GM19043 (cell line): ENCODE results near the gene CNTN4.

ENCODE experiments used
- ATAC-seq: cut with Tn5 transposase; IDR thresholded peaks from one replicate; pipeline ENCODE4 v1.9.1; 2021; ENCODE audit warnings: low read depth; ENCODE audit not compliant: unreplicated experiment

Gene CNTN4

DNA sequence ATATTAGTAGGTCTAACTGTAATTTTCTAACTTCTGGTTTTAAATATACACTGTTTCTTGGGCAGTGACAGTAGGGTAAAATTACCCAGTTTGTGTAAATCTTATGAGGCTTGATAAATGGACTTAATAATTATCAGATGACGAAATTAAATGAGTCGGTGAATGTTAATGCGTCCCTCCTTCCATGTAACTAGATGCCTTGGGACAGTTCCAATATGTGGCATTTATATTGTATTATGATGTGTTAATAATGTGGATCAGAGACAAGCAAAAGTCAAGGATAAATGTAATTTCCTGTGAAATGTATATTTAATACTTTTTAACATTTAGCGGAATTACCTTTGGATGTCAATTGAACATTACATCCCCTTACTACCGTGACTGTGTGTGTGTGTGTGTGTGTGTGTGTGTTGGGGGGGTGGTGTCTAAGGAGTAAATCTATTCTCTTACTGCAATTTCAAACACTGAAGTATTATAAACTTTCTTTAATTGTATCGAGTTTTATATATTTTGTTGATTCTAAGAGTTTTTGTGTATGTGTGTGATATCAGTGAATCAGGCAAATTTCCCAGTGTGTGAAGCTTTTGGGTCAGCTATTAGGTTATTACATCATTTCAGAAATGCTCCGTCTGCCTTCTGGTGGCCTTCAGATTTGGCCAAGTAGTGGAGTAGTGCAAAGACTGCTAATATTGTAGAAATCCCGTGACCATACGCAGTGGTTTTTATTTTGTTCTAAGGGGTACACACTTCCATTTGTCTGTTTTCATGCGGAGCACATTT lies 50.1 kb downstream of the CNTN4 start:
- ATAC-seq: no peak

DNA sequence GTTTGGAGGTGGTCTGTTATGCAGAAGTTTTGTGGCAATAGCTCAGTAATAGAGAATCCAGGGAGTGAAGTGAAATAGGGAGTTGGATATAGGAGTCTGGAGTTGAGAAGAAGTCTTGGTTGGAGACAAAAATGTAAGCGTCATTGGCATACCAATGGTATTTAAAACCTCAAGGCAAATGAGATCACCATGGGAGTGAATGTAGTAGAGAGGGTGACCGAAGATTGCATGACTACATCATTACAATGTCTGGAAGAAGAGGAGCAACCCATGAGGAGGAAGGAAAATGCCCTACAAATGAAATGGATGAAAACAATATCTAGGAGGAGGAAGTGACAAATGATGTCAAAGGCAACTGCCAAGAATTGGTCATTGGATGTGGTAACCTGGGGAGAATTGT lies 54.4 kb downstream of the CNTN4 start:
- ATAC-seq: no peak

DNA sequence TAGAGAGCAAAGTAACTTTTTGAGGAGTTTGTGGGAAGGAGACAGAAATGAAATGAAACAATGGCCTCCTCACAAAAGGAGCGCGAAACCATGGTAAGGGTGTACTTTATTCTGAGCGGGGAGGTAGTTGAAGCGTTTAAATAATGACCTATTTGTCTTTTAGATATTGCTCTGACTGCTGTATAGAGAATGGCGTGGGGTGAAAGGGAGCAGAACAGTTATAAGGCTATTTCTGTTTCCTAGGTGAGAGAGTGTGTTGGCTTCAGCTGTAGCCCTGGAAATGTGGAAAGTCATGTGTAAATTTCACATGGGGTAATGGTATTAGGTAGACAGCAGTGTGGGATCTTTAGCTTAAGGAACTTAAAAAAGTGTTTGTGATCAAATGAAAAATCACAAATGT lies 54.9 kb downstream of the CNTN4 start:
- no peak for ATAC-seq

DNA sequence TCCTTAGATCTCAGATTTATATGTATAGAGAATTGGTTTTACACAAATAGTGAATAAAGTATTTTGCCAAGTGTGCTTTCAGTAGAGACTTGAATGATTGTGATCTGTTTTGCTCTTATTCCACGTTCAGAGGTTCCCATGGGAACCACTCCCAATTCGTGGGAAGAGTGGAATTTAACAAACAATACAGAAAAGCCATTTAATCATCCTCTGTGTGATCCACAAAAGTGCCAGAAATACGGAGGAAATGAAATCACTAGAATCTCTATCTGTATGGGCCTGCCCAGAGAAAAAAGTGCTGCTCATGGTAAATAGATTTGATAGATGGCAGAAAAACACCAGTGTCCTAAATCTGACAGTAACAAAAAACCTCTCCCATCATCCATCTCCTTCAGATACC lies 56.0 kb downstream of the CNTN4 start:
- ATAC-seq: no peak

DNA sequence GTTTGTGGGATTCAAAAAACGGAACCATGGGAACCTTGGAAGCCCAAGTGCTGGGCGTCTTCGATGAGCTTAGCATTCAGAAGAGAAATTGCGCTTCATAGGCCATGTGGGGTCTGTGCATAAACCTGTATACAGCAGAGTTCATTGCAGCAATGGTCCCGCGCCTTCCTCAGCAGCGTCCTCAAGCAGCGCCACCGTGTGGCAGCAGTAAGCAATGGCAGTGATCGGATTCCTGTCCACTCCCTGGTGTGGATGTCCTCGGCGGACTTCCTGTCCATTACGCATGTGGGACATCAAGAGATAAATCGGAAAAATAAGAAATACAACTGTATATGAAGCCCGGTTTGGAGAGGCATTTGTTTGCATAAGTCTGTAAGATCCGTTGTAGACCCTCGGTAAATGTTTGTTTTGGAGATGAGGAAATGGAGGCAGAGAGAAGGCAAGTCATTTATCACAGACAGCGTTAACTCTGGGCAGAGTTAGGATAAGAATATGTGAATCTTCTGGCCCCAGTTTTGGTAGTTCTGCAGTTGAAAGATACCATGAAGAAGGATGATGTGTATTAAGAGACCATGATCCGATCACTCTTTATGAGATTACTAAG lies 57.7 kb downstream of the CNTN4 start:
- ATAC-seq: no peak

DNA sequence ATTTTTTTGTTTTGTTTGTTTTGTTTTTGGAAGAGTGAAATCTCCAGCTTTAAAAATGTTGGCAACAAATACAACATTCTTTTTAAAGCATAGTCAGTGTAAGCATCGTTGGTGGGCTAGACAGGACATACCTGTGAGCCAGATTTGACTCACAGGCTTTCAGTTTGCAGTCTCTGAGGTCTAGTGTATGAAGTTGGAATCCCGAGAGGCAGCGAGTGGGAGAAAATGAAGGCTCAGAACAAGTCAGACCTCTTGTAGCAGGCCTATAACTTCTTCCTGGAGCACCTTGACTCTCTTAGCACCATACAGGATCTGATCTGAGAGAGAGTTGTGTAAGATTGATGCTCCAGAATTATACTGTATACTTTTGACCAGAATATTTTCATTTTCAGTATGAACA lies 60.2 kb downstream of the CNTN4 start:
- ATAC-seq: no peak

DNA sequence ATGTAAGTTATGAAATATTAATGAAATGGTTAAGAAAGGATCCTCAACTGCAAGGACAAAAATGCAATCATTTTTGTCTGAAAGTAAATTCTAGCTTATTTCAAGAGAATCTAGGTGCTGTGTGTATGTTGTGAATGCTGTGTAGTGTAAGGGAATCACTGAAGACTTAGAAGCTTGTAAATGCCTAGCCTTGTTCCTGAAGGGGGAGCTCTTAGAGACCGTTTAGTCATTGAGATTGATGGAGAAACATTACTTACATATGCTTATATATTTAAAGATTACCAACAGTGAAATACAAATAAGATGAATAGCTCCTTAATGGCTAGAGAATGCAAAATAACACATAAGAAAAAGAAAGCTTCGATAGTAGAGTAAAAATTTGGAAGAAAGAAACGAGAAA lies 67.9 kb downstream of the CNTN4 start:
- no peak for ATAC-seq

DNA sequence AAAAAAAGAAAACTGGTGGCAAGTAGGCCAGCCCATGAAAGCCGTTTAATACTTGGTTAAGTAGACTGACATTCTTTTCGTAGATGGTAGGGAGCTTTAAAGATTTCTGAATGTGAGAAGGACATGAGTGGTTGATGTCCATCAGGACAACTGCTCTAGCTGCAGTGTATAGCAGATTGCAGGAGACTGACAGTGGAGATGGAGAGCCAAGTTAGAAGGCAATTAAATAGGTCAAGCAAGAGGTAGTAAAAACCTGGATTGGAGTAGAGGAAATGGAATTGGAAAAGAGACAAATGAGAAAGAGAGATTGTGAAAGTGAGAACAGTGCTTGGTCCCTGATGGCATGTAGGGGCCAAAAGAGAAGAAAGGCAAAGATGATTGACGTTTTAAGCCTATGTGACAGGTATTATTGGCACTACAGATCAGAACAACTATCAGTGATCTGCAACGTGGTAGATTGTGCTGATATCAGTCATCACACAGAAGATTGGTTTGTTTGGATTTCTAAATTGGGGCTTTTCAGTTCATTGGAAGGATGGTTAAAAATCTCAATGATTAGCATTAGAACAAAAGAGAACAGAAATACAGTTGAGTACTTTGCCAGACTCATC lies 74.0 kb downstream of the CNTN4 start:
- no peak for ATAC-seq

DNA sequence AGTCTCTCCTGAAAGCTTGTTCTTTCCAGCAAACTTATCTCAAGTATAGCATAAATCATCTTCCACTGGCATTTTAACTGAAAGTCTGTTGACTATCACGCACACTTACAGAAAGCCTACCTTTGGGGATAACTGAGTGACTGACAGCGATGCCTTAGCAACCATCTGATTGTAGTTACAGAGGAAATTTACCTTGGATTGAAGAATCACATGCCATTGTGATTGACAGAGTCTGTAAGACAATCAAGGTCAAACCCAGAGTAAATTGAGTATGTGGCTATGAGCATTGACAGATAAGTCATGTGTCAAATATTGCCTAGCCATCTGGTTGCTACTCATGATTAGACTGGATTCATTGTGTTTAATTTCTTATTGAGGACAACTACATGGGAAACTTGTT lies 82.0 kb downstream of the CNTN4 start:
- no peak for ATAC-seq

DNA sequence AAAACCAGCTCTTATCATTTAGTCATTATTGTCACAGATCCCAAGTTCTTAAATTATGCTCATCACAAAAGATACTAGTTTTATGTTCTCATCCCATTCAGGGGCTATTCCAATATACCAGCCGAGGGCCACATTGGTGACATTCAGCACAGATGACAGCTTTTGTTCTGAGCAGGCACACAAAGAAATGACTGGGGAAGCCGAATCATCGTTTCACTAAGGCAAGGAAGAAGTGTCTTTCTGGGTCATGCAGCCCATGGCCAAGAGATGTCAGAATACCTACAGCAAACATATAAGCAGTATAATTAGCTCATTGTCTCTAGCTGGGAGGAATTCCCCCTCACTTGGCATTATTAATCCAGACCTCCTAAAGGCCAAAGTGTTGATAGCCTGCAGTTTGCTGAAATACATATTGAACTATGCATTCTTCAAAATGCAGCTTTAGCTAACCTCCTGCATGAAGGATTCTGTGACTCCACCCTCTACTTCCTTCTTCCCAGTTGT lies 100.2 kb downstream of the CNTN4 start:
- ATAC-seq: no peak

DNA sequence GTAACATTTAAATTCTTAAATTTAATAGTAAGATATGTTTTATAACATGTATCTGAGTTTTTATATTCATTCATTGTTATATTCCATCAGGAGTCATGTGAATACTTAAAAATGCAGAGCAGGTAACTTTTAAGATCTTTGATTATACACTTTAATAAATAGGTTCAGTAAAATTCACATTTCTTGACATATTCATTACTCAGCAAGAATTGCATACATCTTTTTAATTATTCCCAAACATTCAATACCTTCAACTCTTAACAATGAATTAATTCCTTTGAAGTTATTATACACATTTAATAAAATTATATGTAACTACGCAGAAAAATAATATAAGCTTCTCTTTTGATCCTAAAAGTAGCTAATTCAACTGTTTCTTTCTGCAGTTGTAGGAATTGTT lies 105.4 kb downstream of the CNTN4 start:
- ATAC-seq: no peak

DNA sequence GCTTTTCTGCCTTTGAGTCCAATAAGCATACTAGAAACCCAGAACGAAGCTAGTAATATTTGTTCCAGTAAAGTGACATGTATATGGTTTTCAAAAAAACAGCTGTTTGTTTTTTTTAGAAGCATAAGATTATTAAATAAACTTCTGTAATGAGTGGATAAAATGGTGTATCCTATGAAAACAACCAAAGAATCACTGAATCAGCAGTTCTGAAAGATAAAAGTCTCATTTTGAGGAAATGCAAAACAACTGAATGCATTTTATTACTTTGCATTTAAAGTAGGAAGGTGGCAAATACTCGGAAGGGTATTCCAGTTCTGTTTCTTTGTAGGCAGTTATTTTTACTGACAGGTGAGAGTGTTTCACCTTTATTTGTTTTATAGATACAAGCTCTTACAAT lies 107.0 kb downstream of the CNTN4 start:
- ATAC-seq: no peak

DNA sequence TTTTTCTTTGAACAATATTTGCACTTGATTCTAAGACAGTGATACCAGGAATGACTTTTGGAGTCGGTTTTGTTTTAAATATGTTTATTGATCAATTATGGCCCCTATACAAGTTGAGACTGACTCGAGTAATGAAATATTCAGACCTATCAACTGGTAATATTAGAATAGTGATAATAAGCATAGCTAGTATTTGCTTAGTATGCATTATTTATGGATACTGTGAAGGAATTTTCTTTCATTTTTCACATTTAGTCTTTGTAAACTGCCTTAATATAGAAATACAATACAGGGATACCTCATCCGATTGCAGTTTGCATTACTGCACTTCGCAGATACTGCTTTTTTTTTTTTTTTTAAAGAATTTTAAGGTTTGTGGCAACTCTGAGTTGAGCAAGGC lies 107.9 kb downstream of the CNTN4 start:
- no peak for ATAC-seq

DNA sequence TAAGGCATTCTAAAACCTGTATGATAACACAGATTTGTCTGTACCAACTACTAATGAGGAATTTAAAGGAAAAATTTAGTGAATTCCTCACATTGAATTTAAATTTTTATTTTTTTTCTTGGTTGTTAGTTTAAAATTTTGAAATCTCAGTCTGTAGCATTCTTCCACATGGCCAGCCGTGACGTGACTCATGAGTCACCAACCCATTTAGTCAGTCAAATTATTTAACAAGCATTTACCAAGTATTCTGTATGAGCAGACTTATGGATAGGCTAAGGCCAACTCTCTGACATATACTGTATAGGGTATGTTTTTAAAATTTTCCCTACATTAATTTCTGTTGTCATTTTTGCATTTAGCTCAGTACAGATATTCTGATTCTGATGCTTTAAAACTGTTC lies 112.9 kb downstream of the CNTN4 start:
- ATAC-seq: no peak

DNA sequence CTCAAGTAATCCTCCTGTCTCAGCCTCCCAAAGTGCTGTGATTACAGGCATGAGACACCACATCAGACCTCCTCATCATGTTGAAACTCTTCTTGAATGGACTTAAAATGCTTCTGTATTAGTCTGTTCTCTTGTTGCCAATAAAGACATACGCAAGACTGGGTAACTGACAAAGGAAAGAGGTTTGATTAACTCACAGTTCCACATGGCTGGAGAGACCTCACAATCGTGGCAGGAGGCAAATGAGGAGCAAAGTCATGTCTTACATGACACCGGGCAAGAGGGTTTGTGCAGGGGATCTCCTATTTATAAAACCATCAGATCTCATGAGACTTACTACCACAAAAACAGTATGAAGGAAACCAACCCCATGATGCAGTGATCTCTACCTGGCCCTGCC lies 113.5 kb downstream of the CNTN4 start:
- ATAC-seq: no peak

DNA sequence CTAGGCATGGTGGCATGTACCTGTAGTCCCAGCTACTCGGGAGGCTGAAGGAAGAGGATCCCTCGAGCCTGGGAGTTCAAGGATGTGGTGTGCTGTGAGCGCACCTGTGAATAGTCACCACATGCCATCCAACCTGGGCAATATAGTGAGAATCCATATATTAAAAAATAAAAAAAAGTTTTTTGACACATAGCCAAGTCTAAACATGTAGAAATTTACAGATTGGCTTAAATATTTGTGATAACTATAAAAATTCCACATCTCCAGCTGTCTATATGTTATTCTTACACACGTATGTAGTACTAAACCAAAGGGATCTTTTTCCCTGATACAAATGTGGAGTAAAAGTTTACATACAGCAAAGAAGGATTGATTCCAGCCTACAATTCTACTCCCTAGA lies 119.7 kb downstream of the CNTN4 start:
- no peak for ATAC-seq

DNA sequence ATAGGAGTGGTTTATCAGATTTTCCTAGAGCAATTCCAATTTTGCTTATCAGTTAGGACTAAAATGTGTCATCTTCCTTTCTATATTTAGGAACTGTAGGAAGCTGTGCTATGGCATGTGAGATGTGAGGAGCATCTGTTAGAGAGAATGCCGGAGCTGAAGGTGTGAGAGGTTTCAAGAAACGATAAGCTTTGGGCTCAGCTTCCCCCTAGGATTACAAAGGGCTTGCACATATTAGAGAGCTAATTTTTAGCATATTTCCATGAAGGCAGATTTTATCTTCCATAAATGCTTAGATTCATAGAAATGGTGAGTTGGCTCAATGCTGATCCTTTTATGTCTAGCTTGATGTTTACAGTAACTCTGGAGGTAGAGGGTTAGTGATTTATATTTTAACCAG lies 120.2 kb downstream of the CNTN4 start:
- ATAC-seq: no peak

DNA sequence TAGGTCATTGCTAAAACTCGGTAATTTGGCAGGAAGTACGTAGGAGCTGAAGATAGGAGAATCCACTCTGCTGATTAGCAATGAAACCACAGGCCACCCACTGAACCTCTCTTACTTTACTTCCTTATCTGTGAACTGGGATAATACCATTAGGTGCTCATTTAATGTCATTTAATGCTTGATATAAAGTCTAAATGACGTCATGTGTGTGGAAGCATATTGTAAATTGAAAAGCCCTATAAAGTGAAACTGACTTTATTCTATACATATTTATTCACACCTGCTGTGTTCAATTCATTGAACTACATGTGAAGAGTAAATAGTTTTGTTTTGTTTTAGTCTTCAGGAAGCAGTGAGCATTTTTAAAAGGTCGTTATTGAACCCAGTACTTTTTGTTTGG lies 137.5 kb downstream of the CNTN4 start:
- ATAC-seq: no peak

DNA sequence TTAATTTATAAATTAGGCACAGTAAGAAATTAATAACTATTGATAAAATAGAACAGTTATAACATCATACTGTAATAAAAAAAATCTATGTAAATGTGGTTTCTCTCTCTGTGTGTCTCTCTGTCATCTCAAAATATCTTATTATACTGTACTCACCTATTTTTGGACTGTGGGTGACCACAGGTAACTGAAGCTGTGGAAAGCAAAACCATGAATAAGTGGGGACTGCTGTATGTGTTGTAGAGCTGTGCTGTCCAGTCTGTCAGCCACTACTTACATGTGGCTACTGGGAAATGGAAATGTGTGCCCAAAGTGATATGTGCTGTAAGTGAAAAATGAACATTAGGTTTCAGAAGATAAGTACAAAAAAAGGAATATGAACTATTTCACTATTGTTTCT lies 145.5 kb downstream of the CNTN4 start:
- ATAC-seq: no peak

DNA sequence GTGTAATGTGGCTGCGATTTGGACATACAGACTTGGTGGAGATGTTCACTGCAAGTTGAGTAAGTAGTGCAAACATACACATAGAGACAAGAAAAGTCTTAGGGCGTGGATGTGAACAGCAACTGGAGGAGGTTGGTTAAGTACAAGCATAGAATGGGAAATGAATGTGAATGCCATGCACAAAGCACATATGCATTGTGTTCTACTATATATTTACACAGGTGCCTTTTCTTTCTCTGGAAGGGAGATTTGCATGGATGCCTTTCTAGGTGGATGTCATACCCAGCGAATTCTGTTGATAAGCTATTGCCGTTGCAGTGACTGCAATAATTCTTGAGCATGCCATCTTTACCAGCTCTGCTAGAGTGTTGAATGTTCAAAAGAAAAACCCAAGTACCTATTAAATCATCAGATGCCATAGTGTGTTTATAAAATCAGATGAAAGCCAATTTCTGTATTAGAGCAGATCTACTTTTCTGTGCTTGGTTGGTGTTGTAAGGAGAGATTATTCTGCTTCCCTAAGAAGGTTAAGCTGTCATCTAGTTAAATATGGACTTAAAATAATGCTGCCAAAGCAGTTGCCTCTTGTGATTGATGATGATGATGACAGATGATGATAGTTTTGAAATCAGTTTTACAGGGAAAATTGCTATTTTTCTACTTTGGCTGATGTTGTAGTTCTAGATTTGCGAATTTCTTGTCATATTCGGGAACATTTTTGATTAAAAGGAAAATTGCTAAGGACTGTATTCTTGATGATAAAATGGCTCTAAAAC lies 148.4 kb downstream of the CNTN4 start:
- ATAC-seq: no peak

DNA sequence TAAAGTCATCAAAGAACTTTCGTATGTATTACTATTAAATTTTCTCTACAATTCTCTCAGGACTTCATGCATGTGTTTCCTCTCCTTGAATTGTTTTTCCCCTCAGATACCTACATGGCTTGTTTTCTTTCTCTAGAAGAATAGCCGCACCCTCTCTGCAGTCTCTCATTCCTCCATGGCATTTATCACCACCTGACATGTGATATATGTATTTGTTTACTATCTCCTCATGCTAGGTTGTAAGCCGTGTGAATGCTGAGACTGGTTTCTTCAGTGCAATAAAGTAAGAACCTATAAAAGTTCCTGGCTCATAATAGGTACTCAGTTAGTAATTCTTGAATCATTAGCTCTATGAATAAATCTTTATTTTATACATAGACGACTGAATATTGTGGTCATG lies 149.2 kb downstream of the CNTN4 start:
- ATAC-seq: no peak
